Measurements from ENCODE around the gene TMEM132C. TPM values are rescaled to one million over a fixed set of nuclear protein-coding genes. Genes with fewer than 3 reads are reported as not detected.

The TMEM132C gene
- total and polyA plus RNA-seq, 2 of the 4 experiments (the other 2 are of a cell fraction): not detected

DNA sequence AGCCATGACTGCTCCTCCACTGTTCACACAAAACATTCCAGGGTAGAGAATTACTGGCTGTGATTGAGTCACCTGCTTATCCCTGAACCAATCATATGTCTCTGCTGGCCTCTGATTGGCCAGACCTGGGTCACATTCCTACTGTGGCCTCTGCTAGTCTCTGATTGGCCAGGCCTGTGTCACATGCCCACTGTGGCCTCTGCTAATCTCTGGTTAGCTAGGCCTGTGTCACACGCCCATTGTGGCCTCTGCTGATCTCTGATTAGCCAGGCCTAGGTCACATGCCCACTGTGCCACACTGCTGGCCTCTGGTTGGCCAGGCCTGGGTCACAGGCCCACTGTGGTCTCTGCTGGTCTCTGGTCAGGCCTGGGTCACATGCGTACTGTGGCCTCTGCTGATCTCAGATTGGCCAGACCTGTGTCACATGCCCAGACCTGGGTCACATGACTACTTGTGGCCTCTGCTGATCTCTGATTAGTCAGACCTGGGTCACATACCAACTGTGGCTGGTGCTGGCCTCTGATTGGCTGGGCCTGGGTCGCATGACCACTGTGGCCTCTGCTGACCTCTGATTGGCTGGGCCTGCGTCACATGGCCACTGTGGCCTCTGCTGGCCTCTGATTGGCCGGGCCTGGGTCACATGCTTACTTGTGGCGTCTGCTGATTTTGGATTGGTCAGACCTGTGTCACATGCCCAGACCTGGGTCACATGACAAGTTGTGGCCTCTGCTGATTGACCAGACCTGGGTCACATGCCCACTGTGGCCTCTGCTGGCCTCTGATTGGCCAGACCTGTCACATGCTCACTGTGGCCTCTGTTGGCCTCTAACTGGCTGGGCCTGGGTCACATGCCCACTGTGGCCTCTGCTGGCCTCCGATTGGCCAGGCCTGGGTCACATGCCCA lies 305.2 kb downstream of the TMEM132C start:
- no peak overlapping the region for H2BK5ac ChIP-seq (ENCODE audit: low read depth, low read length, poor library complexity, severe bottlenecking)
- dilution Hi-C loops (cut with HindIII; ENCODE audit: low sequenced_read_pairs, unreplicated experiment): no loop called here
- H3K56ac ChIP-seq (ENCODE audit: extremely low read depth, insufficient read depth, low read length): no peak overlapping the region
- no peak overlapping the region for H4K91ac ChIP-seq (ENCODE audit: insufficient read depth, low read depth, low read length)
- peaks cover 28% of the 10 kb centered on the region for H3K9me3 ChIP-seq (ENCODE audit: control insufficient read depth, insufficient read depth, low read length)
- TF ChIP-seq MAZ (IDR thresholded peaks at IDR 0.05; ENCODE audit: borderline replicate concordance, low read depth, low read length): no peak
- TF ChIP-seq POLR2A (IDR thresholded peaks at IDR 0.05; ENCODE audit: low read depth, low read length): no peak
- TF ChIP-seq RFX5 (IDR thresholded peaks at IDR 0.05; ENCODE audit: low read depth, low read length): no peak
- TF ChIP-seq MAFK (IDR thresholded peaks at IDR 0.05; ENCODE audit: low read depth, low read length): no peak
- no peak for TF ChIP-seq RAD21 (IDR thresholded peaks at IDR 0.05; ENCODE audit: low read length)
- no peak for TF ChIP-seq ELK1 (IDR thresholded peaks at IDR 0.05; ENCODE audit: borderline replicate concordance, low read depth, low read length)
- no peak for TF ChIP-seq FOS (IDR thresholded peaks at IDR 0.05; ENCODE audit: low read depth, low read length)
- no peak for TF ChIP-seq USF2 (IDR thresholded peaks at IDR 0.05; ENCODE audit: low read depth, low read length)
- no peak for TF ChIP-seq RCOR1 (IDR thresholded peaks at IDR 0.05; ENCODE audit: insufficient replicate concordance, low read length)
- 60% methylated on average over 2 of the region's 7 CpGs; no CpG with 5 or more reads in 1 of the 2 experiments for WGBS, 2 experiments (ENCODE audit: extremely low coverage in 2 of 2, insufficient read length in 1 of 2)
- no peak overlapping the region for H2AFZ ChIP-seq (replicated peaks; ENCODE audit: low read length, poor library complexity)
- ATAC-seq (ENCODE audit: low read depth) (no peak), DNase-seq (no peak)
- no peak overlapping the region for H3K23ac ChIP-seq (ENCODE audit: low read depth, low read length)
- H4K8ac ChIP-seq (ENCODE audit: low read depth in 2 of 2, low read length in 2 of 2): no peak overlapping the region
- H3K36me3 ChIP-seq (ENCODE audit: control insufficient read depth, insufficient read depth, low read length): no peaks in the 10 kb centered on the region
- H3K27me3 ChIP-seq (ENCODE audit: control insufficient read depth, insufficient read depth, low read length): no peaks in the 10 kb centered on the region
- no peak overlapping the region for H3K4ac ChIP-seq (ENCODE audit: low read depth, low read length)
- no peak overlapping the region for H3K27ac ChIP-seq (ENCODE audit: insufficient read depth, low read length)
- H3K18ac ChIP-seq (ENCODE audit: low read depth, low read length): no peak overlapping the region
- H4K20me1 ChIP-seq (ENCODE audit: insufficient read depth, low read length): no peaks in the 10 kb centered on the region
- ChIA-PET POLR2A (ENCODE audit: unreplicated experiment) (no interaction called here), CTCF (interaction anchor here (0.6 kb wide), 1 partner anchor 1204 kb away, joined by 3 read pairs; no protein-coding TSS in a partner anchor)
- no peak overlapping the region for H3K4me3 ChIP-seq (ENCODE audit: insufficient read depth, low read depth, low read length)
- no peak overlapping the region for H3K9ac ChIP-seq (ENCODE audit: low read depth, low read length)
- intact Hi-C loops (cut with micrococcal nuclease): no loop called here
- H3K4me1 ChIP-seq (ENCODE audit: control insufficient read depth, insufficient read depth, low read length): no peaks in the 10 kb centered on the region
- H3K79me1 ChIP-seq (ENCODE audit: low read depth in 1 of 2, low read length in 2 of 2): no peaks in the 10 kb centered on the region
- in situ Hi-C loops (cut with MboI; ENCODE audit: low sequenced_read_pairs): no loop called here
- no peak overlapping the region for H3K4me2 ChIP-seq (ENCODE audit: low read depth, low read length)
- no peak overlapping the region for H2AK5ac ChIP-seq (ENCODE audit: low read depth, low read length)
- no peak overlapping the region for H4K5ac ChIP-seq (ENCODE audit: low read depth, low read length)
- H2AK9ac ChIP-seq (replicated peaks; ENCODE audit: low read depth, low read length, poor library complexity): no peak overlapping the region
- H2BK15ac ChIP-seq (ENCODE audit: low read depth, low read length): no peak overlapping the region
- H2BK120ac ChIP-seq (ENCODE audit: low read depth, low read length): no peak overlapping the region
- H3K9me1 ChIP-seq (ENCODE audit: insufficient read depth, low read length): no peaks in the 10 kb centered on the region
- H3K14ac ChIP-seq (replicated peaks; ENCODE audit: low read depth, low read length): no peak overlapping the region
- H2BK20ac ChIP-seq (ENCODE audit: low read depth, low read length): no peak overlapping the region
- no TSS peak for BruUV-seq (replicated peaks)

Data from IMR-90 (cell line).